Suprapubic skin (tissue), 4 donors: Measurements from ENCODE around the gene CHST10.

Source experiments
- POLR2A ChIP-seq, 2 donors: fragments of 450-650 bp; IDR thresholded peaks; one replicate each; pipeline ENCODE4 v1.6.1; 2017; ENCODE audit warnings: antibody characterized with exemption in 2 of 2, mild to moderate bottlenecking in 2 of 2, moderate library complexity in 2 of 2
- POLR2AphosphoS5 ChIP-seq, 3 donors: sonication (generic); formaldehyde crosslinking; IDR thresholded peaks; one replicate each; pipeline ENCODE4 v1.6.1; 2017; ENCODE audit warnings: antibody characterized with exemption in 3 of 3

GRCh38 chr2:100396483-100396882 lies 21.0 kb downstream of the CHST10 start:
- TF ChIP-seq POLR2AphosphoS5 (IDR thresholded peaks at IDR 0.05) = no peak
- no peak for TF ChIP-seq POLR2A (IDR thresholded peaks at IDR 0.05)
